GM21717 (cell line): Measurements from ENCODE around the gene TBC1D22A.

ENCODE experiments used
- ATAC-seq: cut with Tn5 transposase; IDR thresholded peaks from one replicate; pipeline ENCODE4 v1.9.1; 2021; ENCODE audit warnings: mild to moderate bottlenecking, moderate library complexity; ENCODE audit not compliant: unreplicated experiment

TBC1D22A gene

DNA sequence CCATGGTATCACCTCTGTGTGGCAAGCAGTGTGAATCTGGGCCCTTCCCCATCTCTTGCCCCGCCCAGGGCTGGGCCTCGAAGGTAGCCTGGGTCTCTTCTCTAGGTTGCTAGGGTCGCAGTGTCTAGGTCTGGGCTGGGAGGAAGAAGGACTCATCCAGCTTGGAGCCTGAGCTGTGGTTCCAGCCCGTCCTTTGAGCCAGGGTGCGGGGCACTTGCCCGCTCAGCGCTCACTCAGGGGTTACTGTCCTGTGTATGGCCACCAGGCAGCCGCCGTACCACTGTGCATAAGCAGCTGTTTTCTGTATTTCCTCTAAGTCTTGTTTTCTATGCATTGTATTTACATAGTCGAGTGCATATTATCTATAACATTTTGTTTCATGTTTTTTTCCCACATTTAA lies 160.9 kb downstream of the TBC1D22A start:
- no peak for ATAC-seq

DNA sequence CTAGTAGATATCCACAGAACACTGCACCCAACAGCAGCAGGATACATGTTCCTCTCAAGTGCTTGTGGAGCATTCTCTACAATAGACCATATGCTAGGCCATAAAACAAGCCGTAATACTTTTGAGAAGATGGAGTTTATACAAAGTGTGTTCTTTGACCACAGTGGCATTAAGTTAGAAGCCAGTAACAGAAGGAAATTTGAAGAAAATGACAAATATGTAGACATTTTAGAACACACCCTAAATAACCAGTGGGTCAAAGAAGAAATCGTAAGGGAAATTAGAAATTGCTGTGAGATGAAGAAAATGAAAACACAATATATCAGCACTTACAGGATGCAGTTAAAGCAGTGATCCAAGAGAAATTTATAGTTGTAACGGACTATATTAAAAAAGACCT lies 163.4 kb downstream of the TBC1D22A start:
- no peak for ATAC-seq

DNA sequence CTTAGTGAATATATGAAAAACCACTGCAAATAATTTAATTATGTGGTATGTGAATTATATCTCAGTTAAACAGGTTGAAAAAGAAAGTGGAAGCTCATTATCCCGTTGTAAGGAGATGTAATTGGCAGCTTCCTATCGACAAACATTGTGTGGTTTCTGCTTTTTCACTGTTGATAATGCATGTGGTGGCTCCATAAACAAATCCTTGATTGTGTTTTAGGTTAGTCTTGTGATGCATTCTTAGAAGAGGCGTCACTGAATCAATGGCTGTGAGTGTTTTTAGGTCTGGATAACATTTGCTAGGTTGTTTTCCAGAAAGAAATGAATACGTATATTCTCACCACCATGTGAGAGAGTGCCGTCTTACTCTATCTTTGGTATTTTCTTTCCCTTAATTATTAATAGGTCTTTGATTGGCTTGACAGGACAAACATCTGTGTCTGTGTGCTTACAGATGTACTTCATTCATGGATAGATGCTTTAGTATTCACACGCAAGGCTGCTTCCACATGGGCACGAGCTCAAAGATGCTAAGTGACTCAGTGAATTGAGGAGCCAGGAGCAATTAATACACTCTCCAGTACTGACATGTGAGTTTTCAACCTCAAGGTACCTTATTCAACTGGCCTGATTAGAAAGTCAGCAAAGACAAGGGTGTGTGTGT lies 166.7 kb downstream of the TBC1D22A start:
- ATAC-seq: no peak

DNA sequence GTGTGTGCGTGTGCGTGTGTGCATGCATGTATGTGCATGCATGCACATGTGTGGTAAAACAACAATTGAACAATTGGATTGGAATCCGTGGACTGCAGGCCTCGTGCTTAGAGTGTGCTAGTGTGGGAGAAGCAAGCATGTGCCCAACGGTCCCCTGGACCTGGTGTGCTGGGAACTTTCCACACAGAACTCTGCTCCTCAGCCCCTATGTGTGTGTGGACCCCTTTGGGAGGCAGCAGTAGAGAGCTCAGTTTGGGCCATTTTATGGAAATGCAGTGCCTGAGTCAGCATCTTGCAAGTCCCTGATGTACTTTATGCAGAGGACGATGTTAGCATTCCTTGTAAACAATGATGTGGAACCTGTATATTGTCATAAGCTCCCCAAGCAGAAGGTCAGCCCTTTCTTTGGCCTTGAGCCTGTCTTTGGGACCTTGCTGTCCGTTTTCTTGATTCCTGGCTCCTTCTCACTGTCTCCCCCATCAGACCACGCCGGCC lies 167.3 kb downstream of the TBC1D22A start:
- ATAC-seq: no peak

DNA sequence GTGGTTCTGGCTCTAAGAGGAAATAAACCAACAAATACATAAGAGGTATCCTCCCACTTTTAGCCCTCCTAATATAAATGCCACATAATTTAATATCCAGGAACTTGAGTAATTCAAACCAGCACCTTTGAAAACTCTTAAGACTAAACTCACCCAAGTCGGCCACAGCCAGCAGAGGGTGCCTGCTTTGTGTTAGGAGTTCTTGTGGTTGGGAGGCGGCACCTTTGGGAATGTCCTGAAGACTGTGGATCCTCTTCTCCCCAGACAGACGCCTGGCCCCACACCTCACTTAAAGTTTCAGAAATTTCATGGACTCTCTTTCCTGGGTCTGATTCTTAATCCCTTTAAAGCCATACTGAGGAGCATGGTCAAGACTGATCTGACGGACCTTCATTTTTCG lies 169.0 kb downstream of the TBC1D22A start:
- no peak for ATAC-seq

DNA sequence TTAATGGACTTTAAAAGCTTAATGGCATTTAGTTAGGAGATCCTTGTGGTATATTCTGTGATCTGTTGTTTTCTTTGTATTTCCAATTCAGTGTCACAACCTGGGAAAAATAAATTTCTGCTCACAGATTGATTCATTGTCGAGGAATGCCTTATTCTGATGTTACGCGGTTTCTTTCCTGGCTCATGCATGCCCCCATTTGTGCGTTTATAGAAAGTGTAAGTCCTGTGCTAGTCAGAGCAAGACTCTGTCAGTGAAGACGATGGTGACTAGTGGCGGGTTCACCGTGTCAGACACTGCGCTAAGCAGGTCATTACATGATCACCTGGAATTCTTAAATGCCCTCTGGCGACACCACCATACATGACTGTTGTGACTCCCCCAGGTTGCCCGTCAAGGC lies 169.4 kb downstream of the TBC1D22A start:
- no peak for ATAC-seq

DNA sequence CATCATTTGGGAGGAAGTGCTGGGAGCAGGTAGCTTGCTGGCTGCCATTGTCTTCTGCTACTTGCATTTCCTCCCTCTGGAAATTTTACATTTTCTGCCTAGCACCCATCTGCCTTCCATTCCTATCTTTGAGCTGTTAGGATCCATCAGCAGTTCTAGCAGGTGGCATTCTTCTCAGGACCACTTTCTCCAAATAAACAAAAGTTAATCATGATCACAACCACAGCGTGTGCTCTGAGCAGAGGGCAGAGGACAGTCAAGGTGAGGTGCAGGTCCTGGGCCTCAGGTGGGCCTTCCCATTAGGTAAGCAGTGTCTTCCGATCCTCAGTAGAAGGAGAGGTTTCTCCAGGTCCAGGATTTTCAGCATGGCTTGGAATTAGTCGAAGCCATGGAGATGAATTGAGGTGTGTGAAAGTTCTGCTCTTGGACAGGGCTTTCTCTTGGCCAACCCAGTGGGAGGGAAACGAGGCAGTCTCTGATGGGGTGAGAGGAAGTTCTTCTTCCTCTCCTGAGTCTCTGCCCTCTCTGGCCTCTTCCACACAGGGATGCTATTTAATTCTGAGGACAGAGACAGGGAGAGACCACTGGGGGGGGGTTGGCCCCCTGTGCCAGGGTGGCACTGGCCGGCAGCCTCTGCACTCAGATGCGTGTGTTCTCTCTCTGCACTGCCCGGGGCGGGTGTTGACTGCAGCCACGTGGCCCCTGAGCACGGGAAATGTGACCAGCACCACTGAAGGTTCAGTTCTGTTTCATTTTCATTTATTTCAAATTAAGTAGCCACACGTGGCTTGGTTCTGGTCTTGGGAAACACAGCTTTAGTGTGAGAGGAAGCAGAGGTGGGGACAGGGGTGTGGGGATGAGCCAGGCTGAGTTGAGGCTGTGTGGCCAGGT lies 170.8 kb downstream of the TBC1D22A start:
- no peak for ATAC-seq

DNA sequence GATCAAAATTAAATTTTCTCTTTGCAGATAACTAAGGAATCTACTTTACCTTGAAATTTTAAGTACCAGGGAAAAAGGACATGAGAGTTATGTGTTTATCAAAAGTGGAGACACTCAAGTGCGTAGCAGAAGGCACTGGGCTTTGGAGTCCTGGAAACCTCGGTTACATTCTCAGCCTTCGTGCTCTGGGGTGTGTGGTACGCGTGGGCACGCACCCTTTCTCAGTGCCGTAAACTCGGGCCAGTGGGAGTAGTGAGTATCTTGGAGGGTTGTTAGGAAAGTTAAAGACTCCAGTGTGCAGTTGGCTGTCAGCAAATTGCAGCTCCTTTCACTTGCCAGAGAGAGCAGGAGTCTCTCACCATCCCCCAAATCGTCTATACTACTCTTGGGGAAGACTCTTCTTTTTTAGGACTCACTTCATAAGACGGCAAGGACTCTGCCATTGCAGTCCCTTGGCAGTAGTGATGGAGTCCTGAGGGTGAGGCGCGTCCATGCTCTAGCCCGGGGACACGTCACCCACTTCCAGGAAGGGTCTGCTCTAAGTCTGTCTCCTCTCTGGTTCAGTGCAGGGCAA lies 171.8 kb downstream of the TBC1D22A start:
- ATAC-seq: no peak

DNA sequence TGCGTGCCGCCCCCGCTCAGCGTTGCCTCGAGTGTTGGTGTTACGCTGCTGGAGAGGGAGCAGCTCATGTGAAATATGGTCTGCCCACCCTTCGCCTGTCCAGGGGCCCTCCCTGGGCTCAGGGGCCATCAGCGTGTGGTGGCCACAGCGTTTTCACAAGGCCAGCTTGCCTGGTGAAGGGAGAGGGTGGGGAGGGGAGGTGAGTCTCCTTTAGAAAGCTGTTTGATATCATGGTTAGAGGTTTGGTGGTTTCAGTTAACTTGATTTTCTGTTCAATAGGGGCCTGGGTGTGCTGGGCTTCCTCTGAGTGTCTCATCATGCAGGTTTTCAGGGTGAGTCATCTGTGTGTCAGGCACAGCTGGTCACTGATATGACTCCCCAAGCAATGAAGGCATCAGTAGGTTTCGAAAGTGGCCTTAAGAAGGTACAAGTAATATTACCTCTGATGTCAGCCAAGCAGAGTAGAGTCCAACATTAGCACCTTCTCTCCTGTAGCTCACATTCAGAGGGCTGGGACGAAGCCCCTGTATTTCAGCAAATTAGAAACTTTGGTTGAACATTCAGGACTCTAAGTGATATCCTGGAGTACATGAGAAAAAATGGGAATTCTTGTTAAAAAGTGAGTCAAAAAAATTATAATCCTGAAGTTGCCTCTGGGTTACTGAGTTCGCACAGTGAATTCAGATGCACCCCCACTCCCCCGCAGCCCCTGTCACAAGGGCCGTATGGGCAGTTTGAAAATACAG lies 172.5 kb downstream of the TBC1D22A start:
- no peak for ATAC-seq

DNA sequence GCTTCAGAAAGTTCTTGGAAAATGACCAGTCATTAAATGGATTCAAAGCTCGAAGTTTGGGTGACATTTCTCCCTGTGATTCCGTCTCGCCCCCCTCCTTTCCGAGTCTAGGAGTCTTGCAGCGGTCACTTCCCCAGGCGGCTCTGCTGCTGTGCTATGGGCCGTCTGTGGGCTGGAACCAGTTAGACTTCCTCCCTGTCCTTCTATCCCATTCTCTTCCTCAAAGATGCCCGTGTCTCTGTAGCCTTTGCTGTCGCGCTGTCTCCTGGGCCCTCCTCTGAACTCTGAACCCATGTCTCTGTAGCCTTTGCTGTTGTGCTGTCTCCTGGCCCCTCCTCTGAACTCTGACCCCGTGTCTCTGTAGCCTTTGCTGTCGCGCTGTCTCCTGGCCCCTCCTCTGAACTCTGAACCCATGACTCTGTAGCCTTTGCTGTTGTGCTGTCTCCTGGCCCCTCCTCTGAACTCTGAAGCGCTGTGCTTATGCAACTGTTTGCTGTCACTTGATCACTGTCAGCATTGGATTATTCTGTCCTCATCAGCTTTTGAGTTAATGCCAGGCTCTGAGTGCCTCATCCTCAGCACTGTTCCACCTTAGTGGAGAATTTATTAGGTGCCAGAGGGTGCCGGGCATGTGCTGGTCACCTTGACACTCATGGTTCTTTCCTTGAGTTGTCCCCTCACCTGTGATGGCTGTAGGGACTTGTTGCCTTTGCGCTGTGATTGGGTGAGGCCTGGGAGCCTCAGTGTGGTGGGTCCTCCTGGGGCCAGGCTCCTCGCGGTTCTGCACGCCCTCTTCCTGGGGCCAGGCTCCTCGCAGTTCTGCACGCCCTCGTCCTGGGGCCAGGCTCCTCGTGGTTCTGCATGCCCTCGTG lies 173.3 kb downstream of the TBC1D22A start:
- ATAC-seq: no peak

DNA sequence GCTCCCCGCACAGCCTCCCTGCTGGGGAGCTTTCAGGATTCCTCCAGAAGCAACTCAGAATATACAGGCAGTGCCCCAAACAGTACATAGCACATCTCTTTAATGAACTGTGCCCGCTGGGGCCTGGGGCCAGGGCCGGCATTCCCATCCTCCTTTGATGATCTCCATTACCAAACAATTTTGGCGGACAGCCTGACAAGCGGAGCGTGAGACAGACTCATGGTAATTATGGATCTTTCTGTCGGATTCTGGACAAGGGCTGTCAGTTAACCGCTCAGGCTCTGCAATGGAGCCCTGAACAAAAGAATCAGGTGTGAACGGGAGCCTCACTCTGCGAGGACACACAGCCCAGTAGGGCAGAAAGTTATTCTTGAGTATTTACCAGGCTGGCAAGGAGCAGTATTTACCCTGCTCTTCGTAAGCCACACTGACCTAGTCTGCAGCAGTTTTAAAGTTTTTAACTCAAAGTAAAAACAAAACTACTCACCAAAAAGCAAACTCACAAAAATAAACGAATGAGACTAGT lies 174.0 kb downstream of the TBC1D22A start:
- ATAC-seq: no peak

DNA sequence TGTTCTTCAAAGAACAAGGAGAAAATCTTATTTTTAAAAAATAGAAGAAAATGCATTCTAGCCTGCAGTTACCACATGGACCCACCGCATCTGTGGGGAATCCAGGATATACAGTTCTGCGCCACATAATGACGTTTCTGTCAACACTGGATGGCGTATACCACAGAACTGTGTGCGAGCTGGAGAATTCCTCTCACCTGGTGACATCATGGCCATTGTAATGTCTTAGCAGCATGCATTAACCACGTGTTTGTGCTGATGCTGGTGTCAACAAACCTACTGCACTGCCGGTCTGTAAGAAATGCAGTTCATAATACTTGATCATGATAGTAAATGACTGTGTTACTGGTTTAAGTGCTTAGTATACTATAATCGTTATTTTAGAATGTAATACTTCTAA lies 174.7 kb downstream of the TBC1D22A start:
- no peak for ATAC-seq

DNA sequence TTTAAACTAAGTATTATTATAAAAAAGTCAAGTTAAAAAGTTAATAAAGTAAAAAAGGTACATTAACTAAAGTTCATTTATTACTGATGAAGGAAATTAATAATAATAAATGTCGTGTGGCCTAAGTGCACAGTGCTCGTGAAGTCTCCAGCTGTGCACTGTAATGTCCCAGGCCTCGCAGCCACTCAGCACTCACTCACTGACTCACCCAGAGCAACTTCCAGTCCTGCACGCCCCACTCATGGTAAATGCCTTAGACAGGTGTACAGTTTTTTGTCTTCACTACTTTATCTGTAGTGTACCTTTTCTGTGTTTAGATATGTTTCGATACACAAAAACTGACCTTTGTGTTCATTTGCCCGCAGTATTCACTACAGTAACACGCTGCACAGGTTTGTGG lies 175.5 kb downstream of the TBC1D22A start:
- ATAC-seq: no peak

DNA sequence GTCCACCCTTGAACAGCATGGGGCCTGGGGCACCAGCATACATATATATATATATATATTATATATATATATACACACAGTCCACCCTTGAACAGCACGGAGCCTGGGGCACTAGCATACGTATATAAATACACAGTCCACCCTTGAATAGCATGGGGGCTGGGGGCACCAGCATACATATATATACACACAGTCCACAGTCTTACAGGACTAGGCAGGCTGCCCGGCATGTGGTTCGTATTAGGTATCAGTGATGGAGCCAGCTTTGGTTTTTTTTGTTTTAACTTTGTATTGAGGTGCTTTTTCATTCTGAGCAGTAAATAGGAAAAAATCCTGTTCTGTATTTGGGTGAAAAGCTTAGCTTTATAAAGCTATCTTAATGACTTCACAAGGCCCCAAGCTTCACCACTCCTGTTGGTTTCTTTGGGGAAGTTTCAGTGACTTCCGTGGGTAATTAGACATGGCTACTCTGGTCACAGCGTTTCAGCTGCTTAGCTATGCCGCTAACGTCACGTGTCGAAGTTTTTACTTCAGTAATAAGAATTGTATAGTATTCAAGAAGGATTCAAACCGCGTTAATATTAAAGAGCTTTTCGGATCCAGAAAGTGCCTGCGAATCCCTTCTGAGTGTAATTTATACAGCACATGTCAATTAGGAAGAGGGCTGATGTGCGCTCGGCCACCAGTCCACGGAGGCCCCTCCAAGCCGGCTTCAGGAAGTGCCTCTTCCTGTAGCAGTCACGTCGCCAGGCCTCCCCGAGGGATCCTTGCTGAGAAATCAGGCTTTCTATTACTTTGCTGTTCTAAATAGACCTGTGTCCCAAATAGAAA lies 179.7 kb downstream of the TBC1D22A start:
- ATAC-seq: no peak

DNA sequence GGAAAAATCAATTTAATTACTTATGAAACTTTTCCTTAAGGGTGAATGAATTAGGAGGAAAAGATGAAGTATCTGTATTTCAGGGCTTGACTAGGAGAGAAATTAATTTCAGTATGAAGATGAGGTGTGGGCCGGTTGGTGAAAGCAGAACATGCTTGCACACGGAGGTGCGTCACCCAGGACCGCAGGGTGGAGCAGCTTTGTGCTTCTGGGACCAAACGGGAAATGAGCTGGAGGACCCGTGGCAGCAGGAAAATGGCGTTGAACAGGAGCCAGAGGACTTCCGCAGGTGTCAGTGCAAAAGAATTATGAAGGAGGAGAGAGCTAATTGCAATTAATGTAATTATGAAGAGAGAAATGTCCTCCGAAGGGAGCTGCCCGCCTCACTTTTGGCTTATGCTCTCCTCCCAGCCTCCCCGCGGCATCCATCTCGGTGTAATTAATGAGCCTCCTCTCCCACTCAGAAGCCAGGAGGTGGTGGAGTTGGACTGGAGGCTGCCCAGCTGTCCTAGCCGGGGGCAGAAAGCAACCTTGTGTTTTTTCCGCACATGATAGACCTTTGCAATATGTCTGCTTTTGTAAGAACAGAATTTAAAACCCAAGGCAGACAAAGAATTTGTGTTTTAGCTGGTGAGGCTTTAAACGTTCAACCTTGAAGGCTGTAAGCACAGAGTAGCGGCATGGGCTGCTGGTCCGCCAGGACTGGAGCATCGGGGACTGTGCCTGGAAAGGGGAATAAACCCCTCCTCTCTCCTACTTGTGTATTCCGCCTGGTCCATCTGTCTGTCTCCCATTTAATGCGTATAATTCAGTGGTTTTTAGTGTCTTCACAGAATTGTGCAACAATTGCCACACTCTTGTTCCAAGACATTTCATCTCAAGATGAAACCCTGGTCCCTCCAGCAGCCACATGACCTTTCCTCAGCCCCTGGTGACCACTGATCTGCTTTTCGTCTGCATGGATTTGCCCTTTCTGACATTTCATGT lies 180.6 kb downstream of the TBC1D22A start:
- no peak for ATAC-seq

DNA sequence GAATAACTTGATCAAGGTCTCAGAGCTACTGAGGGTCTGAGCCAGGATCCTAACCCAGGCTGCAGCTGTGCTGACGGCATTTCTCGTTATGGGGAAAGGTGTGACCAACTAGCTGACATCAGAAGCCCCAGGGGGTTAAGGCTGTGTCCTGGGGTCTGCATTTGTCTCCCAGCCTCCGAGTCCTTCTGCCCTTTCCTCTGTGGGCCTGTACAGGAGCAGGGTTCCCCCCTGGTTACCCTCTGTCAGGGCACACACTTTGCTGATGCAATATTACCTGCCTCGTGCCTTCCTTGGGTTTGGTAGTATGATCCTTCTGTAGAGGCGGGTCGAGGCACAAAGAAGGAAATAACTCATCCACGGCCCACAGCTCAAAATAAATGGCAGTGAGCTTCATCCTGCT lies 183.0 kb downstream of the TBC1D22A start:
- no peak for ATAC-seq

DNA sequence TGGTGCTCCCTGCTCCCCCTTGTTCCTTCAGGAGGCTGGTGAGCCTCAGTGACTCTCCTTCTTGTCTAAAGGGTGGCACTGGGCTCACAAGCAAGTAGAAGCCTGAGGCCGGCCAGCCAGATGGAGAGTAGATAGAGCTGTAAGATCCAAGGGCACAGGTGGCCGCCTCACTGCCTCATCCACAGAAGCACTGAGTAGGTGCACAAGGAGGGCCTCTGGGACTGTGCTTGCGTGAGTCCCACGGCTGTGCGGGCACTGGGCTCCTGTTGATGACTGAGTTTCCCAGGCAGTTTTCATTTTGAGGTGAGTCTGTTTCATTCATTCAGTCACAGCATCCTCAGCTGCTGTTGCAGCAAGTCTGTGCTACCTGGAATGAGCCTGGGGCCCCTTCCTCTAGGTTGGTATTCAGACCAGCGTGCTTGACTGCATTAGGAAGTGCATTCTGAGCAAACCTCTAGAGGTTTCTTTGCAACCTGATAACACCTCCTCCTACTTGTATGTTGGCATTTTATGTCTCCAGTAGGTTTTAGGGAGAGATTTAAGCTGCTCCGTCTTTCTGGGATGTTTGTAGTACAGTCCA lies 184.0 kb downstream of the TBC1D22A start:
- no peak for ATAC-seq
